RPMI7951 (cell line): ENCODE measurements around the gene GALNT16. TPM values are rescaled to one million over a fixed set of nuclear protein-coding genes. Genes with fewer than 3 reads are reported as not detected.

ENCODE experiments used
- DNase-seq: peaks from one replicate; pipeline ENCODE4 v3.0.0-alpha.2; 2012; ENCODE audit warnings: low read depth
- total RNA-seq: library from RNA; depleted of rRNA; stranded (reverse); fragments of >200 nt; shearing (Covaris generic); gene quantifications from 2 replicates; pipeline ENCODE4 v1.2.3, GENCODE V29; 2014

The GALNT16 gene
- total RNA-seq, 1 experiment from 2014 or later: 0.12 TPM

GRCh38 chr14:69317102-69317755 is 57.3 kb downstream of the GALNT16 start:
- DNase-seq: peak; percentile 96

DNA sequence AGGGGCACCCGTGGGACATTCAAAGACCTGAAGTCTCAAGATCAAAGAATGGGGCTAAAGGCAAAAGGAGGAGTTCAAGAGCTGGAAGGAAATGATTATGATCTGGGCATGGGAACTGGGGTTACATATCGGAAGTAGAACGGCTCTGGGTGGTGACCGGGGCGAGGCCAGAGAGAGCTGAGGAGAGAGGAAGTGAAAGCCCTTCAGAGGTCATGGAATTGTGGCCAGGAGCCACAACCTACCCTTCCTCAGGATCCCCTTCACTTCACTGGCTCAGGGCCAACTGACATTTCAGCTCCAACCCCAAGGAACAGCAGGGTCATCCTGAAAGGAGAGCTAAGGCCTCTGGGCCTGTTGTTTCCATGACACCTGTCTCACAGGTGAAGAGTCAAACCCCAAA is 57.8 kb downstream of the GALNT16 start:
- DNase-seq: no peak

DNA sequence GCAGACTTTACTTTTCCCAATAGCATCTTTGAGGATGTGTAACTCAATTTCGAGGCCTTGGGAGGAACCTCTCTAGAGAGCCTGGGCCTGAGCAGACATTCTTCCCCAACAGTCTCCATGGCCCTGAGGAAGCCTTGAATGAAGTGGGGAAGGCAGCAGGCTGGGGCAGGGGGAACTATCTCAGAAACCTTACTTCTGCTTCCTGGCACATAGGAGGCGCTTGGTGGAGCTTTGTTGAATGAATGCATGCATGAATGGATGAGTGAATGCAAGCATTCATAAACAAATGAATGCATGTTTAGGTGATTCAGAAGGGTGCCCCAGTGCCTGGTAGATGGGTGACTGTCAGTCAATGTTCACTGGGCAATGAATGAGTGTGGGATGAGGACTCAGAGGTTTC is 58.3 kb downstream of the GALNT16 start:
- DNase-seq: no peak

- no peak for DNase-seq
Measured at GRCh38 chr14:69318901-69319475, 59.0 kb downstream of the GALNT16 start.

GRCh38 chr14:69319911-69320310 is 60.0 kb downstream of the GALNT16 start:
- no peak for DNase-seq

GRCh38 chr14:69320581-69321365 is 60.8 kb downstream of the GALNT16 start:
- DNase-seq: no peak

DNA sequence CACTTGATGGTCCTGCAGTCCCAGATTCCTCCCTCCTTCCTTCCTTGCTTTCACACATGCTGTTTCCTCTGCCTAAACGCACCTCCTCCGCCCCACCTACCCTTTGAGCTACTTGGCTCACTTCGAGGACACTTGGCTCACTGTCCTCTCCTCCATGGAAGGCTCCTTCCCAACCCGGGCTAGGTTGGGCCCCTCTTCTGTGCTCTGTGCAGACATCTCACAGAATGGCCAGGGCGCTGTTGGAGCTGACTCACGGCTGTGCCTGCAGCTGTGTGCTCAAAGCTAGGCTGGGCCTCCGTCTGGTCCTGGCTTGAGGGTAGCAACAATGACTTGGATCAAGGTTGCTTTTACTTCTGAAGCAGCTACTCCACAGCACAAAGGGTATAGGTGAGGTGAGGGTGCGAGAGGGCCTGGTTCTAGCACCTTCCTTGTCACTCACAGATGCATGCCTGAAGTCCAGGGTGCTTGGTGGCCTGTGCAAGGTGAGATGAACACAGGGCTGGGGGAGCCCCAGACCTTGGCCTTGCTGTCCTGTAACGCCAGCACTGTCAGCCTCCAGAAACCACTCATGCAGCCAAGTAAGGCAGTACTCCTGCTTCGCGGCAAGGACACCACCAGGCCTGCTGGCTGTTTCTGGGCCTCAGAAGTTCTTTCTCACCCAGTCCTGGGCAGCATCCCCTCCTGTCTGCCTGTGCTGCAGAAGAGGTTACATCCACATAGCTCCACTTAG is 61.8 kb downstream of the GALNT16 start:
- DNase-seq: no peak

- no peak for DNase-seq
Measured at GRCh38 chr14:69323266-69323998, 63.5 kb downstream of the GALNT16 start.

- no peak for DNase-seq
Measured at GRCh38 chr14:69323999-69324282, 64.0 kb downstream of the GALNT16 start.

GRCh38 chr14:69324341-69324931 is 64.5 kb downstream of the GALNT16 start:
- DNase-seq: no peak

DNA sequence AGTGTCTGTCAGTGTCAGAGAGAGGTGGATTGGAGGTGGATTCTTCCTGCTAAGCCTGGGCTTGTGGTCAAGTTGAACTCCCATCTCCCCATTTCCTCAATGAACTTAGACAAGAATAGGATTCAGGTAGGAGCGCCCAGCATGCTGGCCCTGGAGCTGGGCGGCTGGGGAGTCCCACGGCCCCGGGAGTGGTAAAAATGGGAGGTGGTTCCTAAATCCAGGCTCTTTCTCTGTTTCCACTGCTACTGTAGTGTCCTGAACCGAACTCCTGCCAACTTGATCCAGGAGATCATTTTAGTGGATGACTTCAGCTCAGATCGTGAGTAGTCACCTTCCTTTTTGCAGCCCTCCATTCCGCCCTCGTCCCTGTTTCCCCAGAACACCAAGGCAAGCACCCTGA is 65.1 kb downstream of the GALNT16 start:
- DNase-seq: no peak

- DNase-seq: no peak
Measured at GRCh38 chr14:69325646-69326265, 65.8 kb downstream of the GALNT16 start.

DNA sequence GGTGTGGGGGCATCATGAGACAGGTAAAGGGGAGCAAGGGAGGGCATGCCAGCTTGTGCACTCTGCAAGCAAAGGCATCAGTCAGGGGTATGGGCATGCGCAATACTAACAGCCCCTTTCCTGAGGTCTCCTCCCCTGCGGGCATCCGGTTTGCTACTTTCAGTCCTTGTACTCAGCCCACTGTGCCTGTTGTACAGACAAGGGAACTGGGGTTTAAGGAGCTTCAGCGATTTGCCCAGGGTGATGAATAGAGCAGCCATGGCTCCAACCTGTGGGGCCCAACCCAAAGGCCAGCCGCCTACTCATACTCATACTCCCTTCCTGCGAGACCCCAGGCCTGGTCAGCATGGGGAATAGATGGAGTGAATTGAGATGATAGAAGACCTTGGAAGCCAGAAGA is 66.7 kb downstream of the GALNT16 start:
- DNase-seq: no peak

DNA sequence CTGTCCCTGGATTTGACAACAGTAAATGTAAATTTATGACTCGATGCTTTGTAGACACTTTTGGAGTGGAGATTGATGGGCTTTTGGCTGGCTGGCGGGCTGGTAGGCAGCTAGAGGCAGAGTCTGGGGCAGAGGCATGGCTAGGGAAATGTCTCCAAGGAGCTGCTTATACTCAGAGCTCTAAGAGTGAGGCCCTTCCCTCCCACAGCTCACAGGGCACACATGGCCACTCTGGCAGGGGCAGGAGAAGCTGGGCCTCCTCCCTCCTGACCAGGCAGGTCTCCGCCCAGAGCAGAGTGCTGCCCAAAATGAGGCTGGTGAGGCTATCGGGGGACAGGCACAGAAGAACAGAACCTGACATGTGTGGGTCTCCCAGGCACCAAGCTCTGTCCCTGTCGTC is 67.5 kb downstream of the GALNT16 start:
- DNase-seq: no peak

GRCh38 chr14:69328317-69328716 is 68.4 kb downstream of the GALNT16 start:
- no peak for DNase-seq

GRCh38 chr14:69328765-69329164 is 68.8 kb downstream of the GALNT16 start:
- no peak for DNase-seq

GRCh38 chr14:69331206-69331605 is 71.2 kb downstream of the GALNT16 start:
- no peak for DNase-seq

- DNase-seq: no peak
Measured at GRCh38 chr14:69332782-69333395, 72.9 kb downstream of the GALNT16 start.

GRCh38 chr14:69333791-69334337 is 73.9 kb downstream of the GALNT16 start:
- DNase-seq: no peak

DNA sequence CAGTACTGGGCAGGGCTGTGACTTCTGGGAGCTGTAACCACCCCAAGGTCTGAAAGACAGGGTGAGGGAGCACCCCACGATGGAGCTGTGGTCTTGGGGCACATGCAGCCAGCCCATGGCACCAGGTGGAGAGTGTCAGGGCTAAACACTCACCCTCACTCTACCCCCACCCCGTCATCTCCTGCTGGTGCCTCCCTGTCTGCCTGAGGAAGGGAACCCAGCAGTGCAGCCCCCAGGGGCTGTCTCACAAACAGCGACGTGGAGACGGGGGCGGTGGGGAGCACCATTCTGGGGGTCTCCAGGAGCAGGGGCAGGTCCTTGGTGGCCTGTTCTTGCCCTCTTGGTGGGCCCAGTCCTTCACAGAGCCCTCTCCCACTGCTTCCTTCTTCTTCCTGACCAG is 74.6 kb downstream of the GALNT16 start:
- no peak for DNase-seq
